NAMALWA (cell line): ENCODE data around the gene MAGEA9B.
"Not testable (repeated sequence)": the region's sequence is repeated elsewhere in the genome, so short reads cannot be mapped to it uniquely, and the experiment has no call there.

Experiments used
- DNase-seq: peaks from one replicate; pipeline ENCODE4 v3.0.0-alpha.2; 2015; ENCODE audit warnings: low spot score

The MAGEA9B gene

GRCh38 chrX:149571770-149572169, 15.5 kb downstream of the MAGEA9B start:
- no peak for DNase-seq

- DNase-seq, result no peak
These were observed 16.6 kb downstream of the MAGEA9B start for GRCh38 chrX:149570668-149571067.

GRCh38 chrX:149569770-149570169, 17.5 kb downstream of the MAGEA9B start:
- no peak for DNase-seq

- DNase-seq, result no peak
These were observed 18.5 kb downstream of the MAGEA9B start for GRCh38 chrX:149568701-149569296.

- DNase-seq, result no peak
These were observed 19.4 kb downstream of the MAGEA9B start for GRCh38 chrX:149567621-149568417.

- no peak for DNase-seq
These were observed 23.9 kb downstream of the MAGEA9B start for GRCh38 chrX:149563359-149563758.

GRCh38 chrX:149555251-149555650, 32.0 kb downstream of the MAGEA9B start:
- not testable (repeated sequence) for DNase-seq

GRCh38 chrX:149551939-149552248, 35.4 kb downstream of the MAGEA9B start:
- DNase-seq, result not testable (repeated sequence)

- not testable (repeated sequence) for DNase-seq
These were observed 35.9 kb downstream of the MAGEA9B start for GRCh38 chrX:149551245-149551938.

GRCh38 chrX:149550454-149550853, 36.8 kb downstream of the MAGEA9B start:
- DNase-seq, result not testable (repeated sequence)

GRCh38 chrX:149549701-149550100, 37.6 kb downstream of the MAGEA9B start, which contains the start of gene HSFX3:
TSS of gene HSFX3 (minus strand) at chrX:149549924. CDS start at chrX:149549852, 72 bp downstream.
- DNase-seq, result not testable (repeated sequence)

- DNase-seq, result not testable (repeated sequence)
These were observed 39.5 kb downstream of the MAGEA9B start for GRCh38 chrX:149547782-149548181.

- not testable (repeated sequence) for DNase-seq
These were observed 40.3 kb downstream of the MAGEA9B start for GRCh38 chrX:149546962-149547361.

GRCh38 chrX:149545545-149546543, 41.4 kb downstream of the MAGEA9B start:
- not testable (repeated sequence) for DNase-seq

- DNase-seq, result no peak
These were observed 45.7 kb downstream of the MAGEA9B start for GRCh38 chrX:149541521-149542047.

- peak; percentile 96 for DNase-seq
These were observed 46.4 kb downstream of the MAGEA9B start, which contains the start of gene EOLA1 for GRCh38 chrX:149540621-149541520. TSS of gene EOLA1 (plus strand) at chrX:149541012. CDS start at chrX:149545631, 4,619 bp downstream.

GRCh38 chrX:149540131-149540620, 47.1 kb downstream of the MAGEA9B start:
- DNase-seq, result peak; percentile 77

GRCh38 chrX:149539283-149540130, 47.8 kb downstream of the MAGEA9B start:
- DNase-seq, result peak; percentile 90

- DNase-seq, result not testable (repeated sequence)
These were observed 49.8 kb downstream of the MAGEA9B start for GRCh38 chrX:149537474-149537873.
